ENCODE results near the gene LBHD1.
"Not testable (repeated sequence)": the region's sequence is repeated elsewhere in the genome, so short reads cannot be mapped to it uniquely, and the experiment has no call there.

The LBHD1 gene

DNA sequence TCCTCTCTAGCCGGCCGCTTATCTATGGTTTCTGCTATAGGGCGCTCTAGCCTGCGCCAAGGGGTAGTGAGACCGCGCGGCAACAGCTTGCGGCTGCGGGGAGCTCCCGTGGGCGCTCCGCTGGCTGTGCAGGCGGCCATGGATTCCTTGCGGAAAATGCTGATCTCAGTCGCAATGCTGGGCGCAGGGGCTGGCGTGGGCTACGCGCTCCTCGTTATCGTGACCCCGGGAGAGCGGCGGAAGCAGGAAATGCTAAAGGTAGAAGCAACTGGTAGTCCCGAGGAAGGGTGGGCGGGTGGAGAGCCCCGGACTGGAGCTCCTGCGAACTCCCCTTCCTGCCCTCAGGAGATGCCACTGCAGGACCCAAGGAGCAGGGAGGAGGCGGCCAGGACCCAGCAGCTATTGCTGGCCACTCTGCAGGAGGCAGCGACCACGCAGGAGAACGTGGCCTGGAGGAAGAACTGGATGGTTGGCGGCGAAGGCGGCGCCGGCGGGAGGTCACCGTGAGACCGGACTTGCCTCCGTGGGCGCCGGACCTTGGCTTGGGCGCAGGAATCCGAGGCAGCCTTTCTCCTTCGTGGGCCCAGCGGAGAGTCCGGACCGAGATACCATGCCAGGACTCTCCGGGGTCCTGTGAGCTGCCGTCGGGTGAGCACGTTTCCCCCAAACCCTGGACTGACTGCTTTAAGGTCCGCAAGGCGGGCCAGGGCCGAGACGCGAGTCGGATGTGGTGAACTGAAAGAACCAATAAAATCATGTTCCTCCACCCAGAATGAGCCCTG, at the start of gene LBHD1, which contains the start of gene UQCC3:
Gene LBHD1, minus strand, starts transcription at position 660 of the 782 bp plus-strand sequence. CDS start 2,236 bp downstream, outside the sequence.
Gene UQCC3, plus strand, starts transcription at position 66 of the 782 bp plus-strand sequence. Its CDS starts 73 bp downstream, at position 139.
- DNase-seq, result peak; percentile 96

- no peak for DNase-seq
Observed at GRCh38 chr11:62719302-62719978, 47.4 kb upstream of the LBHD1 start.

DNA sequence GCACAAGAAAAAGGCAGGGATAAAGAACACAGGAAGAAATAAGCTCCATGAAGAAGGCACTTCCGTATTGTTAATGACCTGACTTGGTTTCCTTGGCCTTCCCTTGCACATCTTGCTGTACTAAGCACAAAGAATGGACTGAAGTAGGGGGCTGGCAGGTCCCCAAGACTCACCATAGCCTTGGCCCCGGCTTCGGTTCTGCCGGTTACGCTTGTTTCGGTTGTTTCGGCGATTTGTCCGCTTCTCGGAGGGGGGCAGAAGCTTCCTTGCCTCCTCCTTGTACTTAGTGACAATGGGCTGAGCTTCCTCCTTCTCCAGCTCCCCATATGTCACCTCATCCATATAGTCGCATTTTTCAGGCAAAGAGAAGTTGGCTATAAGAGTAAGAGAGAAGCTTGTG, 44.7 kb upstream of the LBHD1 start:
- DNase-seq, result no peak

DNA sequence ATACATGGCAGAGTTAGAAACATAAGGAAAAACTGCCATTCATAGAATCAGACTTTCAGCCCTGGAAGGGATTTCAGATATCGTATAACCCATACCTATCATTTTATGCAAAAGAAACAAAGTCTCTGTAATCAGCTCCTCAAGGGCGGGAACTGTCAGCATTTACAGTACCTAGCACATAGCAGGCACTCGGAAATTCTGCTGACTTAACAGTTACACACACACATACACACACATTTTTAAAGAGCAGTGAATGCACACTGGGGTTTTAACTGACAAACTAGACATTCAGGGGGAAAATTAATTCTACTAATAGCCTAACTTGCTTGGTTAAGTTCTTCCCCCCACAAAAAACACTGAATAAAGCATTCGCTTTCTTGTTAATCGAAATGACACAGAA, 44.1 kb upstream of the LBHD1 start:
- DNase-seq, result no peak

DNA sequence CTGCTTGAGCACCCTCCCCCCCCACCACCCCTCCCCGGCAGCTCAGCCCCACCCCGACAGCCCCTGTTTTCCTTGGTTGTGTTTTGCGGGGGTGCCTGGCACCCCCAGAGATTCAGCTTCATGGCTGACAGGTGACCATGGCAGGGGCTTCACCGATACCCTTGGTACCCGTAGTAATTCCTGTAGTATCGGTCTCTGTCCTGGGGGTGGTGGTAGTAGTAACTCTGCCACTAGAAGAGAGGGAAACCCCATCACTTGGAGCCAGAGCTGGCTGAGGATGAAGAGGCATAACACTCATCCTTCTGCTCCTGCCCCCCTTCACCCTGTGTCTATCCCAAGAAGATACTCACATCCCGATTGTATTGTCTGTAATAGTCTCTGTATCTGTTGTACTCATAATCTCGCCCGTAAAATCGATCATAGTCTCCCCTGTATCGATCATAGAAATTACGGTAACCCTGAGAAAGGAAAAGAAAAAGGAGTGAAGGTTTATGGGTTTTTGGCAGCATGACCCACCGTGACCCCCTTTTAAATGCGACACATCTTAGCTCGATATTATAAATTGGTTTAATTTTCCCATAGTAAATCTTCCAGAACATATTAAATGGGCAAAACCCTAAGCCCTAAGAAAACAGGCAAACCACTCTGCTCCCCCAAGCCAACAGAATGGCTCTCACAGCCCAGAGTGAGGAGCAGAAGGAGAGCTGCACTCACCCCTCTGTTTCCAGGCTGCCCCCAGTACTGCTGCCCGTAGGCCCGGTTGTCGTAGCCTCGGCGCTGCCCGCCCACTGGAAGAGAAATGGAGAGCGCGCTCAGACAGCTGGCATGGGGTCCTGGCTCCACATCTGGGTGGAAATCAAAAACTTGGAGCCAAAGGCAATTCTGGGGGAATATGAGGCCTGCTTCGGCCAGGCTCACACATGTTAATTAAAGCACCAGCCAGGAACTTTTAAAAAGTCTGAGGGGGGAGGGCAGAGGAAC, 43.4 kb upstream of the LBHD1 start:
- DNase-seq, result no peak

DNA sequence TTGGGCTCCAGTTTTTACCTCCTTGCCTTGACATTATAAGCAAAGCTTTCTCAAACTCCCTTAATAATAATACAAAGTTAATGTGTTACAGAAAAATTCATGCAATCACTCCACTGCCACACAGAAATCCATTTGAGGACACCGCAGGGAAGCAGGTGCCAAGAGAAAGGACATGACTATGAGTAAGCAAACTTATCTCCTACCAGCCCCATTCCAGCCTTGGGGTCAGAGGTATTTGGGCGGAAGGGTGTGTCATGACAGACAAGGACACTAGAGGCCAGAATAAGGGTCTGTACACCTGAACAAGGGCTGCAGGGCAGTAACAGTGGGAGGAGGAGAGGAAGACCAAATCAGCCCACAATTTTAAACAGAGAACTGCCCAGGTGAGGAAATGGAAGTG, 41.3 kb upstream of the LBHD1 start:
- DNase-seq, result peak; percentile 21

- DNase-seq, result no peak
Observed at GRCh38 chr11:62712861-62713260, 40.8 kb upstream of the LBHD1 start.

GRCh38 chr11:62712276-62712812, 40.3 kb upstream of the LBHD1 start:
- no peak for DNase-seq

GRCh38 chr11:62710001-62710345, 37.9 kb upstream of the LBHD1 start:
- peak; percentile 57 for DNase-seq

- peak; percentile 99 for DNase-seq
Observed at GRCh38 chr11:62709247-62710000, 37.4 kb upstream of the LBHD1 start.

DNA sequence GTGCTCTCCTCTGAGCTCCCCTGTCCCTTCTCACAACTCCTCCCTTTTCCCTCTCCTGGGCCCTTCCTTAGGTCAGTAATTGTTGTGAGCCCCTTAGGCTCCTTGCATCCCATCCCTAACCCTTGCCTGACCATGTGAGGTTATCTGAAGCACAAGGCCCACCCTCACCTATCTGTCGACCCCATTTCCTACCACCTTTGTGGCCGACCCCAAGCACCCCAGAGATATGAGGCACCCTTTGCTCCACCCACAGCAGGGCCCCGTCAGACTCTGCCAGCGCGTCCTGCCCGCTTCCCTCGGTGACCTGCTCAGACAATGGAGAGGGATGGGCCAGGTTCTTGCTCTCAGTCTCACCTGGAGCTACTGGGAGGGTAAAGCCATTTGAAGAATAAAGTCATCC, 36.7 kb upstream of the LBHD1 start:
- DNase-seq, result peak; percentile 83

- DNase-seq, result no peak
Observed at GRCh38 chr11:62708392-62708791, 36.3 kb upstream of the LBHD1 start.

- DNase-seq, result peak; percentile 48
Observed at GRCh38 chr11:62707277-62707861, 35.3 kb upstream of the LBHD1 start, which contains the start of the genes BSCL2 and GNG3. Gene BSCL2 (minus strand): TSS chr11:62707424. CDS start chr11:62707195, 229 bp downstream. Gene GNG3 (plus strand): TSS chr11:62707676. CDS start chr11:62708296, 620 bp downstream.

DNA sequence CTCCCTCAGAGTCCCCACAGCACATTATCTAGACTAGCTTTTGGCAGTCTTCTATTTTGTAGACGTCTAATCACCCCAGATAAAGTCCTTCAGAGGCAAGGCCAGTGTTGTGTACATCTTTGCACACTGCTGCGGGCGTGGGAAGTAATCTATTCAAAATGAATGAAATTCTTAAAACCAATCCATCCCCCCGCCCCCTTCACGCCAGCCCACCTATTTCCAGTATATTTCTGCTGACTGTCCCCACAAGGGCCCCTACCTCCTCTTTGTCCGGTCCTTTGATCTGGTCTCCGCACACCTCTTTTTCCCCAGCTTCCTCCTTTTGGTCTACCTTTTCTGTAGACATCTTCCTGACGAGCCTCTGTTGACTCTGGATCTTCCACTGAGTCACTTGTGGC, 34.8 kb upstream of the LBHD1 start:
- peak; percentile 29 for DNase-seq

- DNase-seq, result peak; percentile 99
Observed at GRCh38 chr11:62705880-62706849, 34.1 kb upstream of the LBHD1 start.

- peak; percentile 66 for DNase-seq
Observed at GRCh38 chr11:62705413-62705812, 33.3 kb upstream of the LBHD1 start.

DNA sequence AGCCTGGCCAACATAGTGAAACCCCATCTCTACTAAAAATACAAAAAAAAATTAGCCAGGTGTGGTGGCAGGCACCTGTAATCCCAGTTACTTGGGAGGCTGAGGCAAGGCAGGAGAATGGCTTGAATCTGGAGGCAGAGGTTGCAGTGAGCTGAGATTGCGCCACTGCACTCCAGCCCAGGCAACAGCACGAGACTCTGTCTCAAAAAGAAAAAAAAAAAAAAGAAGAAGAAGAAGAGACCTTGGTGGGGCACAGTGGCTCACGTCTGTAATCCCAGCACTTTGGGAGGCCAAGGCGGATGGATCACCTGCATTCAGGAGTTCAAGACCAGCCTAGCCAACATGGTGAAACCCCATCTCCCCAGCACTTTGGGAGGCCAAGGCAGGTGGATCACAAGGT, 31.9 kb upstream of the LBHD1 start:
- DNase-seq, result not testable (repeated sequence)

DNA sequence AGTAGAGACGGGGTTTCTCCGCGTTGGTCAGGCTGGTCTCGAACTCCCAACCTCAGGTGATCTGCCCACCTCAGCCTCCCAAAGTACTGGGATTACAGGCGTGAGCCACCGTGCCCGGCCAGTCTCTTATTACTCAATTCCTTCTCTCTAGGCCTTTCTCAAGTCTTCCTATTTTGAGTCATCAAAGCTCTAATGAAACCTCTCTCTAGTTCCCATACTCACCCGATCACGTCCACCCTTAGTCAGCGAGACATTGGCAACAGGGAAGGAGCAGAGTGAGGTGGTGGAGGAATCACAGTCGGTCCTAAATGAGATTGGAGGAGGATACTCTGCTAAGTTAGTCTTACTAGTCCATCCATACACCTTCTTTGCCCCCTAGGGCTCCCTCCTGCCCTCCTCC, 30.2 kb upstream of the LBHD1 start:
- no peak for DNase-seq

DNA sequence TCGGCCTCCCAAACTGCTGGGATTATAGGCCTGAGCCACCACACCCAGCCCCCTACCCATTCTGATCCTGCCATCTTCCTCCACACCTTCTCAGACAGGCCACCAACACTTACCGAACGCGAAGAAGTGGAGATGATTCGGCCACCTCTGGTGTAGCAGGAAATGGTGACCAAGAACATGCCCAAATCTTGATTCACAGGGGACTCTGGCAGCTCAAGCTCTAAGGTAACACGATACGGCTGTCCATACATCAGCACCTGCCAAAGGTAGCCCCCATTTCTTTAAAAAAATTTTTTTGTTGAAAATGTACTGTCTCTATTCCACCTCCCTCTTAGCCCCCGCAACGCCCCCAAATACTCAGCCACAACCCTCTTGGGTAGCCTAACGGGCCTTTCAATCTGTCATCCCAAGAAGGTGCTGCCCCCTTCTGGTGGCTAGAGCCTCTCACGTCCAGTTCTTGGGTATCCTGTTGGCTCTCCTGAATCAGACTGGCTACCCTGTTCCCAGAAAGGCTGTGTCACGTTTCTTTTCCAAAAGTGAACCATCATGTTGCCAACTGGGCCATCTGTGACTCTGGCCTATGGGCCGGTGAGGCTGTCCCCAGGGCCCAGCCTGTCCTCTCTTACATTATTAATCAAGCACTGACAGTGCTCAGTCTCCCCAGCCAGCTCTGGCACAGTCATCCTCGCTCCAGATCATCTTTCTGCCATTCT, 22.5 kb upstream of the LBHD1 start:
- DNase-seq, result peak; percentile 85

Data from NCI-H69 (cell line).